ENCODE results near the gene DOCK1. TPM values are rescaled to one million over a fixed set of nuclear protein-coding genes. Genes with fewer than 3 reads are reported as not detected.
"Not testable (repeated sequence)": the region's sequence is repeated elsewhere in the genome, so short reads cannot be mapped to it uniquely, and the experiment has no call there.

DOCK1 gene
- polyA plus RNA-seq (ENCODE audit: insufficient read depth in 1 of 5, insufficient read length in 5 of 5, low replicate concordance in 1 of 5) = 10 to 100 TPM; 54.9 to 72.3 (median 68.9) TPM
- long read RNA-seq, donor 1 = 0 reads
- long read RNA-seq, donor 2, full-length matches to known transcripts = 1 of 1 reads
- long read RNA-seq, donor 2, partial matches to known transcripts = 0 of 1 reads
- long read RNA-seq, donor 2, other reads (novel, unspliced or antisense) = 0 of 1 reads
- long read RNA-seq, donor 3, partial matches to known transcripts = 32 of 32 reads
- long read RNA-seq, donor 3, other reads (novel, unspliced or antisense) = 0 of 32 reads
- long read RNA-seq, donor 4, partial matches to known transcripts = 22 of 22 reads
- long read RNA-seq, donor 4, other reads (novel, unspliced or antisense) = 0 of 22 reads
- long read RNA-seq, donor 5, partial matches to known transcripts = 17 of 17 reads
- long read RNA-seq, donor 5, other reads (novel, unspliced or antisense) = 0 of 17 reads
- long read RNA-seq, donor 6, full-length matches to known transcripts = 1 of 1 reads
- long read RNA-seq, donor 6, partial matches to known transcripts = 0 of 1 reads
- long read RNA-seq, donor 6, other reads (novel, unspliced or antisense) = 0 of 1 reads
- long read RNA-seq, donor 7, full-length matches to known transcripts = 1 of 6 reads
- long read RNA-seq, donor 7, partial matches to known transcripts = 5 of 6 reads
- long read RNA-seq, donor 7, other reads (novel, unspliced or antisense) = 0 of 6 reads
- long read RNA-seq, donor 8, full-length matches to known transcripts = 1 of 12 reads
- long read RNA-seq, donor 8, partial matches to known transcripts = 11 of 12 reads
- long read RNA-seq, donor 8, other reads (novel, unspliced or antisense) = 0 of 12 reads

DNA sequence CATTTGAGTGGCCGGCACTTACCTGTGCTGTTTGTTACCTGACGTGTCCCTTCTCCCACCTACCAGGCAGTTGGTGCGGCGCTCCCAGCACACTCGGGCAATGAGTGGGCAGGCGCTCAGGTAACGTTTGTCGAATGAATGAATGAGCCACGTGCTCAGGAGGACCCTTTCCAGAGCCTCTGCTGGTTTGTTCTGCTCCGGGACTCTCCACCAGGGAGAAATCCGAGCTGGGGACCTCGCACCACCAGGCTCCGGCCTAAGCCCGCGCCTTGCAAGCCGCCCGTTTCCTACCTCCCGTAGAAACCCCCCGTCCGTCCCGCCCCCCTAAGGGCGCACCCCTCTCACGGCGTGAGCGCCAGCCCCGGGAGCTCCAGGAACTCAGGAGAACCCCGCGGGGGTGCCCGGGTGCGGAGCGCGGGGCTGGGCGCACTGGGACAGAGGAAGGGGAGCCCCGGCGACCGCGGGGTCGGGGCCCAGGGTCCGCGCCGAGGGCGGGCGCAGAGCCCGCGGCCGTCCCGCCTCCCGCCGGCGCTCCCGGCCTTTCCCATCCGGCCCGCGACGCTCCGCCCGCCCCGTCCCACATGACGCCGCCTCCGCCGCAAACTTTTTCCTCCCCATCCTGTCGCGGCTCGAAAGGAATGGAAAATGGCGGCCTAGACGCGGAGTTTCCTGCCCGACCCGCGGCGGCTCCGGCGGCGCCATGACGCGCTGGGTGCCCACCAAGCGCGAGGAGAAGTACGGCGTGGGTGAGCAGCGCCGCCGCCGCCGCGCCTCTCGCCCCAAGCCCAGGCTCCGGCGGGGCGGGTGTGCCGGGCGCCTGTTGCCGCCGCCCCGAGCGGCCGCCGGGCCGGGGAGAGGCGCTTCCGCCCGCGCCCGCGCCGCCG is at the start of gene DOCK1:
Gene DOCK1, plus strand, starts transcription at position 611 of the 884 bp plus-strand sequence. Its CDS starts 90 bp downstream, at position 701.
- peak; percentile 66 to 69 for DNase-seq

DNA sequence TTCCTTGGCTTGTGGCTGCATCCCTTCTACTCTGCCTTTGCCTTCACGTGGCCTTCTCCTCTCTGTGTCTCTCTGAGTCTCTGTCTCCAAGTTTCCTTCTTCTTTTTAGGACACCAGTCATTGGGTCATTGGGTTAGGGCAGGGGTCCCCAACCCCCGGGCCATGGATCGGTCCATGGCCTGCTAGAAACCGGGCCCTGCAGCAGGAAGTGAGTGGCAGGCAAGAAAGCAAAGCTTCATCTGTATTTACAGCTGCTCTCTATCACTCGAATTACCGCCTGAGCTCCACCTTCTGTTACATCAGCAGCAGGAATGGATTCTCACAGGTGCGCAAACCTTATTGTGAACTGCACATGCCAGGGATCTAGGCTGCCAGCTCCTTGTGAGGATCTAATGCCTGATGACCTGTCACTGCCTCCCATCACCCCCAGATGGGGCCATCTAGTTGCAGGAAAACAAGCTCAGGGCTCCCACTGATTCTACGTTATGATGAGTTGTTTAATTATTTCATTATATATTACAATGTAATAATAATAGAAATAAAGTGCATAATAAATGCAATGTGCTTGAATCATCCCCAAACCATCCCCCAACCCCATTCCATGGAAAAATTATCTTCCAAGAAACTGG is 47.9 kb upstream of the DOCK1 start:
- no peak for DNase-seq

DNA sequence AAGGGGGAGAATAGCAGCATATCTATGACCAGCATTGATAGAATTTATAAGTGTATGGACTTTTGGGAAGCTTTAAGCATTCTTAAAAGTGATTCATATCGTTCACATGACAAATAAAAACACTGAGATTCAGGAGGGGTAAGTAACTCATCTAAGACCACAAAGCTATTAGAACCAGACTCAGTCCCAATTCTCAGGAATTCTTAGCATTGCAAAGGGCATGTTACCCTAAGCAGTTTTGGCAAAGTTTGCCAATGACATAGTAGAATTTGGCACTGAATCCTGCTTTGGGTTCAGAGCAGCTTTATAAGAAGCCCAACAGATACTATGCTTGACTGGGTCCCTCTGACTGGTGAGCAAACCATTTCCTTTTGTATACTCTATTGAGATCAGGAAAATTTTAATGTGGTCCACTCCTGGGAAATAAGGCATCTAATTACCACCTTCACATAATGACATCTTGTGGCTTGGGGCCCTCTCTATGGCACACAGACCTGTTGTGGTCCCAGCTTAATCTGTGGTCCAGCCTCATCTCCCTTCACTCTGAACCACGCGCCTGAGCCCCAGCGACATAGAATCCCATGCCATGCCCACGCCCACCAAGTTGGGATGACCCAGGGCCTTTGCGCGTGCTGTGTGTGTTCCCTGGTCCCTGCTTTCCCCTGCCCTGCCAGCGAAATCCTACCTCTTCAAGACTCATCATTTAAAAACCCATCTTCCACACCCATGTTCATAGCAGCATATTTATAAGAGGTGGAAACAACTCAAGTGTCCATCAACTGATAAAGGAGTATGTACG is 37.5 kb upstream of the DOCK1 start:
- DNase-seq = no peak

DNA sequence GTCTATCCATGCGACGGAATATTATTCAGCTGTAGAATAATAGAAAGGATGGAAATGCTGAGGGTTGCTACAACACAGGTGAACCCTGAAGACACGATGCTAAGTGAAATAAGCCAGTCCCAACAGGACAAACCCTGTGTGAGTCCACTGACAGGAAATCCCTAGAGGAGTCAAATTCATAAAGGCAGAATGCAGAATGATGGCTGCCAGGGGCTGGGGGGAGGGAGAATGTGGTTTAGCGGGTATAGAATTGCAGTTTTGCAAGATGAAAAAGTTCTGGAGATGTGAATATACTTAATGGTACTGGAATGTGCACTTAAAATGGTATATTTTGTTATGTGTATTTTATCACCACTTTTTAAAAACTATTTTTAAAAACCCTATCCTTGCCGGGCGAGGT is 36.9 kb upstream of the DOCK1 start:
- DNase-seq = no peak

DNA sequence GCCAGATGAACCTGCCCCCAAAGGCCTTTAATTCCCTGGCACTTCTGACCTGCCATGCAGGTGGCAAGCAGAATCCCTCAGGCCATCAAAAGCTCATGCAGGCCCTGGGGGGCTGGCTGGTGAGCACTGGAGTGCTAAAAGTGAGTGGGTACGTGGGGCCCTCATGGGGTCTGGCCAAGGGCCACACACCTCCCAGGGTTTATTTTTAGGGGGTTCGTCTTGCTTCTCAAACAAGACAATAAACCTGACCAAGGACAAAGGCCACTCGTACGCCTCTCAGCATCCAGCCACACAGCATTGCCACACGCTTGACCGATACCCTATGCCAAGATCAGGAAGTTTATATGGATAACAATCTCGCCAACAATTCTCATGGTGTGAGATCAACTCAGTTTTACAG is 33.1 kb upstream of the DOCK1 start:
- no peak for DNase-seq

DNA sequence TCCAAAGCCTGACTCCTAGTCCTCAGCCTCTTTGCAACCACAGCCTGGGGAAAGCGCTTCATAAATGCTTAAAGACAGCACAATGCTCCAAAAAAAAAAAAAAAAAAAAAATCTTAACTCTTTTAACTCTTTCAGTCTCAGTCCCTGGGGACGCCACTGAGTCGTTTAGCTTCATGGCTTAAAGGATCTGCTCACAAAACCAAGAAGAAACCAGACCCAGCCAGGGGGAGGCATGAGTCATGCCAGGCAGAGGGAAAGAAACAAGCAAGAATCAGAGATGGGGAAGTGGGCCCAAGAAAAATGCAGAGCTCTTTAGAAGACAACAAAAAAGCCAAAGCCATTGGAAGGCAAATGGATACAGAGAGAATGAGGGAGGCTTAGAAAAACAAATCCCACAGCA is 32.5 kb upstream of the DOCK1 start:
- DNase-seq = no peak

DNA sequence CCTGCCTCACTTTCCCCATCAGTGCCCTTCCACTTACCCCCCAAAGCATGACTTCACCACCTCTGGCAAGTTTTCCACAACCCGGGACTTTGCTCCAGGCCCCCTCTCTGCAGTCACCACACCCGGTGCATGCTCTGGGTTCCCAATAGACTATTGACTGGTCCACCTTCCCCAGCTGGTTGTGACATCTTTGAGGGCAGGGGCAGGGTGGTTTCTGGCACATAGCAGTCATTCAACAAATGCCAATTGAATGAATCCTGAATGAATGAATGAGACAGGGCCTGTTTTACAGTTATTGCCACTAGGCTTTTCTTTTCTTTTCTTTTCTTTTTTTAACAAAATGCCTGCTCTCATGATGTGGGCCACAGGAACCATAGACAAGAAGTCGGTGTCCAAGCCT is 28.8 kb upstream of the DOCK1 start:
- DNase-seq = no peak

DNA sequence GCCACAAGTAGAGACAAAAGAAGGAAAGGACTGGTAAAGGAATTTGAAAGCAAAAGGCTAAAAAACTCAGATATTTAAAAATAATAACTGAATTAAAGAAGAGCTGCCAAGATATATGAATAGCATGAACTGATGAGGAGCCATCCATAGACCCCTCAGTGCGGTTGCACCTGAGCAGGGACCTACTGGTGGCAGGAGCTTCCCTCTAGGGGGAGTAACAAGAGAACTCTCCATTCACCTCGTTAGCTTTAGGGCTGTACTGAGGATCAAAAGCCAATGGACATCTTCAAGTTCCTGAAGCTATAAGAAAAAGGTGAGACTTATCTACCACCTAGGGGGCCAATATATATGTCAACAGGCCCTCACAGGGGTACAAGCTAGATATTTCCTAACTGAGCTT is 27.8 kb upstream of the DOCK1 start:
- no peak for DNase-seq

DNA sequence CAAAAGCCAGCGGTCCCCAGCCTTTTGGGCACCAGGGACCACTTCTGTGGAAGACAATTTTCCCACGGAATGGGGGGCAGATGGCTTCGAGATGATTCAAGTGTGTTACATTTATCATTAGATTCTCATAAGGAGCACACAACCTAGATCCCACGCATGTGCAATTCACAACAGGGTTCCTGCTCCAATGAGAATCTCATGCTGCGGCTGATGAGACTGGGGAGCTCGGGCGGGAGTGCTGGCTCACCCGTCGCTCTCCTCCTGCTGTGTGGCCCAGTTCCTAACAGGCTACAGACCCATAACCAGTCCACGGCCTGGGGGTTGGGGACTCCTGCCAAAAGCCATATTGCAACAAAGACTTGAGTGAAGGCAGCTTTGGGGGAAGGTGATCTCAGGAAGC is 26.6 kb upstream of the DOCK1 start:
- DNase-seq = no peak

DNA sequence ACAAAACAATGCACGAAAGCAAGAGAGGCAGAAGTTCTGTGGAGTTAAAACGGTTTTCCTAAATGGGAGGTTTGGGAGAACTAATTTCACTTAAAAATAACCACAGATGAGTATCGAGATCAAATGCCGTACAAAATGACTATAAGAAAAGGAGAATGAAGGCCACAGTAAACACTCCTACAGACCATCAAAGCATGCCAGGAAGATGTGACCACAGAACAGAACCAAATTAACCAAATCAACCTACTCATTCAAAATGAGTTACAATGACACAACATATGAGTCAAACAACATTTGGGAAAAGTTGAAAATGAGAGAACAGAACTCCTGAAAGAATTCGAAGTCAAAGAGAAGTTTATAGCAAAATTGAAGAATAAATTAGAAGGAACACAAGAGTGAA is 24.3 kb upstream of the DOCK1 start:
- DNase-seq = no peak

DNA sequence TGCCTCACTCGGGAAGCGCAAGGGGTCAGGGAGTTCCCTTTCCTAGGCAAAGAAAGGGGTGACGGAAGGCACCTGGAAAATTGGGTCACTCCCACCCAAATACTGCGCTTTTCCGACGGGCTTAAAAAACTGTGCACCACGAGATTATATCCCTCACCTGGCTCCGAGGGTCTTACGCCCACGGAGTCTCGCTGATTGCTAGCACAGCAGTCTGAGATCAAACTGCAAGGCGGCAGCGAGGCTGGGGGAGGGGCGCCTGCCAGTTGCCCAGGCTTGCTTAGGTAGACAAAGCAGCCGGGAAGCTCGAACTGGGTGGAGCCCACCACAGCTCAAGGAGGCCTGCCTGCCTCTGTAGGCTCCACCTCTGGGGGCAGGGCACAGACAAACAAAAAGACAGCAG is 23.2 kb upstream of the DOCK1 start:
- DNase-seq = not testable (repeated sequence)

DNA sequence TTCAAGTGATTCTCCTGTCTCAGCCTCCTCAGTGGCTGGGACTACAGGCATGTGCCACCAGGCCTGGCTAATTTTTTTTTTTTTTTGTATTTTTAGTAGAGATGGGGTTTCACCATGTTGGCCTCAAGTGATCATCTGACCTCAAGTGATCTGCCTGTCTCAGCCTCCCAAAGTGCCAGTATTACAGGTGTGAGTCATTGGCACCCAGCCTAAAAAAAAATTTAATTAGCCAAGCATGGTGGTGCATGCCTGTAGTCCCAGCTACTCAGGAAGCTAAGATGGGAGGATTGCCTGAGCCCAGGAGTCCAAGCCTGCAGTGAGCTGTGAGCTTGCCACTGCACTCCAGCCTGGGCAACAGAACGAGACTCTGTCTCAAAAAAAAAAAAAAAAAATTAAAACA is 16.8 kb upstream of the DOCK1 start:
- DNase-seq = not testable (repeated sequence)

DNA sequence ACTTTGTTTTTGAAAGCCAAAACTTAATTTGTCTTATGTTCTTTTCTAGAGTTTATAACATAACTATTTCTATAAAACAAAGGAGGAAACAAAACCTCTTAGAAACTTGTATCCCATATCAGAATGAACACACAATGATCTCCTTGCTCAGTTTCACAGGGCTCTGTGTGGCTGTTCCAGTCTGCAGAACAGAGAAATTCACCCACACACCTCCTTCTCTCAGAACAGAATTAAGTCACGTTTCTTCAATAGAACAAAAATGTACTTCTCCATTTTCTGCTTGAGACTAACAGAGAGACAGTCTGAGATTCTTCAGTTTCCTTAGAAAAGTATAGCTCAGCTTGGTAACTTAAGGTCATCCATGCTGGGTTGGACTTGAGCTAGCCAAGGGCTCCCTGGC is 15.8 kb upstream of the DOCK1 start:
- no peak for DNase-seq

DNA sequence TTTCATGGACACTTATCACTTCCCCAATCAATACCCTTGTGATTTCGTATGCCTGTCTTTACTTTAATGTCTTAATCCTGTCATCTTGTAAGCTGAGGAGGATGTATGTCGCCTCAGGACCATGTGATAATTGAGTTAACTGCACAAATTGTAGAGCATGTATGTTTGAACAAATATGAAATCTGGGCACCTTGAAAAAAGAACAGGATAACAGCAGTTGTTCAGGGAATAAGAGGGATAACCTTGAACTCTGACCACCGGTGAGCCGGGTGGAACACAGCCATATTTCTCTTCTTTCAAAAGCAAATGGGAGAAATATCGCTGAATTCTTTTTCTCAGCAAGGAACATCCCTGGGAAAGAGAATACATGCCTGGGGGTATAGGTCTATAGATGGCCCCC is 14.4 kb upstream of the DOCK1 start:
- DNase-seq = not testable (repeated sequence)

DNA sequence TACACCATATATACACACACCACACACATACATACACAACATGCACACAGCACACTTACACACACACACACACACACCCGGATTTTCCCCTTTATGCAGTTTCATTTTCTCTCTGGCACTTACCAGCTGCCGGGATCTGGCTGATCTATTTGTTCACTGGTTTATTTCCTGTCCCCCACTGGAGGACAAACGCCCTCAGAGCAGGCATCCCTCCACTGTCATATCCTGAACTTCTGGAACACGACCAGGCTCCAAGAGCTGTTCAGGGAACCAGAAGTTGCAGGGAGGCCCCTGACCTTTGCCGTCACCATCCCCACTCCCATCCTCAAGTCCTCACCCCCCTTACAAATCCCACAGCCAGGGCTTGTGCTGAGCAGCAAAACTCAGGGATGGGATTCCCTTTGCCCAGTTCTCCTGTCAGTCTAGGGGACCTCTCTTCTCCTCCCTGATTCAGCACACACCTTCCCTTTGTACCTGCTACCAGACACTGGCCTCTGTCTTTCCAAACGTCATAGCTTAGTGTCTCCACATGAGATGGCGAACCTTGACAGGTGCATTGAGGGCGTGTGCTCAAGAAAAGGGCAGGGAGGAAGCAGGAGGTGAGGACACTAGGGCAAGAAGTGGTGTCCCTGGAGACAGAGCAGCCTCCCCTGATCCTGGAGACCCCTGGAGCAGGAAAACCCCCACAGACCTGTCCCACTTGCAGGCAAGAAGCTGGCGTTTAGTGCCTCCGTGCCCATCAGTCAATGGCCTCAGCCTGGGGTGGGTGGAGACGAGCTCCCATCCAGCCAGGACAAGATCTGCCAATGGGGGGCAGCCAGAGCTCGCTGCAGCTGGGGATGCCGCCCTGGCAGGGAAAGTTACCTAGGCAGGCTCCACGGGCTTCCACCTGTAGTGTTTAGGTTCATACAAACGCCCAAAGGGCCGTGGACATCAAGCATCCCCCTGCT is 12.7 kb upstream of the DOCK1 start:
- no peak for DNase-seq

DNA sequence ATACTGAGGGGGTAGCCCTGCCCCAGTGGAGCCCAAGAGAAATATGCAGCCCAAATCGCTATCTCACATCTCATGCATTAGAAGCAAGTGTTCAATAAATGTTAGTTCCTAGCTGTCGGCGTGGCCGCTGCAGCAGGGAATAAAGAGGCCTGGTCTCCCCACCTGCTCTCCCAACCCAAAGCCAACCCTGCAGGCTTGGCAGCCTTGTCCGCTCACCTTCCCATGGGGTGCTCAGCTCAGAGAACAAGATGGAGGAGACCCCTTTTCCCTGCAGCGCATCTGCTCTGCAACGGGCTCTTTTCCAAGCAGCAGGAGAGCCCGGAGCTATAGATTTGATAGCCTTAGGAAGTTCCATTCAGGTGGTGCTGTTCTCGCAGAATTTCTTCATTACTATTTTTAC is 12.0 kb upstream of the DOCK1 start:
- no peak for DNase-seq

DNA sequence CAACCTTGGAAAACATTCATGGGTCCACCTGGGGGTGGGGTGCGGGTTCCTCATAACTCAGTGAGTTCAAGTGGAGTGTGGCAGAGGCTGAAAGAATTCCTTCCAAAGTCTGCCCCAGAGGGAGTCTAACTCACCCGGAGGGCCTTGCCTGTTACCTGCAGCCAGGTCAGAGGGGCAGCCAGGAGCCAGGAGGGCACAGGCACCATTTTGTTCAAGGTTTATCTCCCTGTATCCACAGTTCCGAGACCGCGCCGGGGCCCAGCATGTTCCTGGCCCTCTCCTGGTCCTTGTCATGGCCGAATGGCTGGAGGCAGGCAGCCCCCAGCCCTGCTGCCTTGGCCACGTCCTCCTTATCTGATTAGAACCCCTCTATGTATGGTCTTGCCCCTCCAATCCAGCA is 11.4 kb upstream of the DOCK1 start:
- no peak for DNase-seq

DNA sequence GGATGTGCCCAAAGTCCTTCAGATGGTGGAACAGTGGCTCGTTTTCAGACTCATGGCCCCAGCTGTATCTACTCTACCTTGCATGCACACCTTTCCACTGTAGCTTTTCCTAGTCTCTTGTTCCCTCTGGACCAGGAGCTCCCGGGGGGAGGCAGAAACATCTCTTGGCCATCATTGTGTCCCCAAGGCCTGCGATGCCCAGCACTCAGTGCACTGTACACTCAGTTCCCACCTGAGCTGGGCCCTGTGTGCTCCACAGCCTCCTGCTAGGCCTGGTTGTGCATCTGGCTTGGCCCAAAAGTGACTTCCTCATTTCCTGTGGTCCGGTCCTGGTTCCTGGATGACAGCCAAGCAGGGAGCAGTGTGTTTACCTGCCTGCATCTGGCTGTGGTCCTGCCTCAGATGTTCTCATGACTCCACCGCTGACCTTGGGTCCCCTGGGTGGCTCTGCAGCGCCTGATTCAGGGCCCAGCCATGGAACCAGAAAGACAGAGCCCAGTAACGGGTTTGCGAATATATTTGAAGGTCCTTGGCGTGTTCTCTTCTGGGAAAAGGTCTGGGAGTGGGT is 9.9 kb upstream of the DOCK1 start:
- no peak for DNase-seq

DNA sequence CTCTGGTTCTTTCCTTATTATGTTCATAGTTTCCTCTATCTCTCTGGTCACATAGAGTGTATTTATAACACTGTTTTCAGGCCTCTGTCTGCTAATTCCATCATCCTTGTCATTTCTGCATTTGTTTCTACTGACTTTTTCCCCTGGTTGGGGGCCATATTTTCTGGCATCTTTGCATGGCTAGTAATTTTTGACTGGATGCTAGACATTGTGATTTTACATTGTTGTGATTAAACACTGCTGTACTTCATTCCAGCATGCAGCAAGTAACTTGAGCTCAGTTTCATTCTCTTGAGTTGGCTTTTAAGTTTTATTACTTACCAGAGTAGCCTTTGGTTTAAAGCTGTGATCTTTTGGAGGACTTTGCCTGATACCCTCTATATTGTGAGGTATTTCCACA is 6.8 kb upstream of the DOCK1 start:
- DNase-seq = no peak
